HG03175 (cell line): ENCODE measurements around the gene RHOC.
"Not testable (repeated sequence)": the region's sequence is repeated elsewhere in the genome, so short reads cannot be mapped to it uniquely, and the experiment has no call there.

ENCODE experiments used
- ATAC-seq: cut with Tn5 transposase; IDR thresholded peaks from one replicate; pipeline ENCODE4 v1.9.1; 2021; ENCODE audit warnings: mild to moderate bottlenecking, moderate library complexity; ENCODE audit not compliant: unreplicated experiment

RHOC gene

DNA sequence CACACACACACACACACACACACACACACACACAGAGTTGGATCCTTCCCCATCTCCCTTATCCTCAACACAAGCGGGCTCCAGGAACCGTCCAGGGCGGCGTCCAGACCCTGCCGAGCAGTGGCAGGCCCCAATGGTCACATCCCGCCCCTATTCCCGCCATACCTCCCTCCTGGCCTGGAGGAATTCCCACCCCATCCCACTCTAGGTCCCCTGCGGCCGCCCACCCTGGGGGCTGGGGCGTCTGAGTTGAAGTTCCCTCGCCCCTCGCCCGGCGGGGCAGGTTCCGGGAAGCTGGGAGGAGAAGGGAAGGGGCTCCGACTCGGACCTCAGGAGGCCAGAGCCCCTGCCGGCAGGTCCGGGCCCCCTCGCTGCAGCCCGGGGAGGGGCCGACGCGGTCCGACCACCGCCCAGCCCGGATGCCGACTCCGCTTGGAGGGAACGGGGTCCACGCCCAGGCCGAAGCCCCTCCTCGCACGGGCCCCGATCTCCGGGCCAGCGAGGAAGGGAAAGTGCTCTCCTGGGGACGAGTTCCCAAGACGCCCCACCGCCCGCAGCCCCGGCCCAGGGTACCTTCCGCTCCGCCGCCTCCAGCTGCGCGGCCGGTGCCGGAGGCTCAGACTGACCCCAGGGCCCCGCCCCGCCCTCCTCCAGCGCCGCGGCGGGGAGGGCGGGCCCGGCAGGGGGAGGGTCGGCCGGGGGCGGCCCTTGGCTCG, at the start of gene RHOC:
Gene RHOC (minus strand): TSS at position 623 of the 716 bp plus-strand sequence. CDS start 3,328 bp downstream, outside the sequence.
- peak; percentile 60 for ATAC-seq

DNA sequence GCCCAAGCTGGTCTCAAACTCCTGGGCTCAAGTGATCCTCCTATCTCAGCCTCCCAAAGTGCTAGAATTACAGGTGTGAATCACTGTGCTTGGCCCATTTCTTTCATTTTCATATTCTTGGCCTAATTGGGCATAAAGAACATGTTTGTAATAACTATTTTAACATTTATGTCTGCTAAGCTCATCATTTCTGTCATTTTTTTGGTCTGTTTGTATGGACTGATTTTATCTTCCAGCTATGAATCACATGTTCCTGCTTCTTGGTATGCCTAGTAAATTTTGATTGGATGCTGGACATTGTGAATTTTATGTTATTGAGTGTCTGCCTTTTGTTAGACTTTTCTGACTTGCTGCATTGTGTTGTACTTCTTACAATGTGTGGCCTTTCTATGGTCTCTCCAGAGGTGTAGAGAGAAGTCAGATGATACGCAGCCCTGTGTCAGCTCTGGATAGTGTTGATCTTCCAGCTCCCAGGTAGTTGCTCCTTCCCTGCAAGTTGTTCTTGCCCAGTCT, 47.2 kb upstream of the RHOC start:
- ATAC-seq = no peak

DNA sequence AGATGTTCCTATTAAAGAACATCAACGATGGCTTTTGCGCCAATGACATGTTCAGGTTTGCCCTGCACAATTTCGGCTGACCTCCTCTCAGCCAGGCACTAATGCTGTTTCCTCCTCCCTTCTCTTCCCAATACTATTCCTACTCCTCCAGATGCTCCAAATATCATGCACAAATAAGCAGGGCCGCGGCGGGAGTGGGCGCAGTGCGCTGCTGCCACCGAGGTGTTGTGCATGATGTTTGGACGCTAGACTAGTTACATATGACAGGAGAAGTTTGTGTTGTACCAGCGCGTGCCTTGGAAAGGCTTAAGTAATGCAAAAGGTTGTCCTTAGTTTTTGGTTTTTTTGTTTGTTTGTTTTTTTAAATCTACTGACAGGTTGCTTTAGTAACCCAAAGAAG, 41.5 kb upstream of the RHOC start:
- ATAC-seq = no peak

DNA sequence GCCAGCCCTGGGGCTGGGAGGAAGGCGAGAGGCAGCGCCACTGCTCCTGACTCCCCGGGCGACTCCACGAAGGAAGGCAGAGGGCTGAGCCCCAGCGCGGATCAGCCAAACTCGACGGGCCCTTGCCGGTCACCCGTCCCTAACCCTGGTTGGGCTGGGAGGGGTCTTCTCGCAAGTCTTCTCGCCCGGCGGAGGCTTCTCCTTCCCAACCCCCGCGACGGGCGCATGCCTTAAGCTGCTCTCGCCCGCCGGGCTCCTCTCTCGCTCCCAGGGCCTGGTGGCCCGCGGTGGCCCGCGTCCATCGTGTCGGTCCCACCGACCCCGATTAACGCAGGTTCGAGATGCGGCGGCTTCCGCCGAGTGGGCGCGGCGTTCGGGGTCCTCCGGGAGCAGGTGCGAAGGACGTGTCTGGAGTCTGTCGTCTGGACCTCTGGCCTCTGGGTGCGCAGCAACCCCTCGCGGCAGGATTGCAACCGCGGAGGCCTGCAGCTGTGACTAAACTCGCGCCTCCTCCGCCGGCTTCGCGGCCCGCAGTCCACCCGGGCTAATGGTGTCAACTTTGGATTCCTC, 37.2 kb upstream of the RHOC start:
- ATAC-seq = no peak

DNA sequence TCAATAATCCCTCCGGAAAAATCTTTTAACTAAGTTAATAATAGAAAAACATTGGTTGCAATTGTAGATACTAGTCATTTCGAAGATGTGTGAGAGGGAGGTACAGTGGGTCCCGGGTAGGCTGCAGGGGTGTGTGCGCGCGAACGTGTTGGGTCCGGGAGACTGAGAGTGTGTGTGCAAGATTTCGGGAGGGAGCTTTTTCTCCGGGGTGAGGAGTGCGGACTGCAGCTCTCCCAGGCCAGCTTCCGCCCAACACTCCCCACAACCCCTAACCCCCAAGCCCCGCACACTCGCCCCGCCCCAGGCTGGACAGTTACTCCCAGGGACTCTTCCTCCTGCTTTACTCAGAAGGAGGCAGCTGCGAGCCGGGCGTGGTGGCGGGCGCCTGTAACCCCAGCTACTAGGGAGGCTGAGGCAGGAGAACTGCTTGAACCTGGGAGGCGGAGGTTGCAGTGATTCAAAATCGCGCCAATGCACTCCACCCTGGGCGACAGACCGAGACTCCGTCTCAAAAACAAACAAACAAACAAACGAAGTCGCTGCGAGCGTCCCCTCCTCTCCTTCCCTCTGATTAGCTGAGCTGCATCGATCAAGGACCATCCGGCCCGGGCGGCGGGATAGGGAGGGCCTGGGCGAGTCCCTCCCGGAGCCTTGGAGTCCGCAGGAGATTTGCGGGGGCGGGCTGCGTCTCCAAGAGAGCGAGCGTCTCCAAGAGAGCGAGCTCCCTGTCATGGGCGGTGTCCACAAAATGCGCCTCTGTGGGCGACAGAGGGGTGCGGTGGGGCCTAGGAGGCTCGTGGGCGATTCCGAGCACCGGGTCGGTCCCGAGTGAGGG, 36.5 kb upstream of the RHOC start:
- no peak for ATAC-seq

DNA sequence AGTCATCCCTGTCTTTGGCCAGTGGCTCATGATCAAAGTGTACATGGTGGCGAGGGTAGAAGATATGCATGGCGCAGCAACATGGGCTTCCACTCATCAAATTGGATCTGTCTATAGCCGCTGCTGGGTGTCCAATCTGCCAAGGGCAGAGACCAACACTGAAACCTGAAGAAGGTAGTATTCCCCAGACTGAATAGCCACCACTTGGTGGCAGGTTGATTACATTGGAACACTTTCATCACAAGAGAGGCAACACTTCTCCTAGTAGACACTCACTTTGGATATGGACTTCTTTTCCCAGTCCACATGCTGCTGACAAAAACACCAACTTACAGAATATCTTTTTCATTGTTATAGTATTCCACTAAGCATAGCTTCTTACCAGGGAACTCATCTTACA, 30.6 kb upstream of the RHOC start:
- ATAC-seq = no peak

DNA sequence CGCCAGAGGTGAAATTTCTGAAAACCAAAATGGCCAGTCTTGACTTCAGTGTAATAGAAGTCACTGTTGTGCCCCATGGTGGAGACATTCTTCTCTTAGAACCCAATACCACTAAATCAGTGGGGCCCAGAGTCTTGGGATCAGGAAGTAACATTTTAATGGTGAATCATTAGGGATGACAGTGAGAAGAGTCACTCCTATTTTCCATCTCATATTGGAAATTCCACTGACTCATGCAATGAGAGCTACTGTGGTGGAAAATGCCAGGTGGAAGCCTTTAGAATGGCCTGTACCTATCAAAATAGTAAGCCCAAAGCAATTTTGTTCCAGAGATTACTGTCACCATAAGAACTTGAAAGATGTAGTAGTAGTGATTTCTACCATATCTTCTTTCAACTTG, 28.8 kb upstream of the RHOC start:
- ATAC-seq = no peak

DNA sequence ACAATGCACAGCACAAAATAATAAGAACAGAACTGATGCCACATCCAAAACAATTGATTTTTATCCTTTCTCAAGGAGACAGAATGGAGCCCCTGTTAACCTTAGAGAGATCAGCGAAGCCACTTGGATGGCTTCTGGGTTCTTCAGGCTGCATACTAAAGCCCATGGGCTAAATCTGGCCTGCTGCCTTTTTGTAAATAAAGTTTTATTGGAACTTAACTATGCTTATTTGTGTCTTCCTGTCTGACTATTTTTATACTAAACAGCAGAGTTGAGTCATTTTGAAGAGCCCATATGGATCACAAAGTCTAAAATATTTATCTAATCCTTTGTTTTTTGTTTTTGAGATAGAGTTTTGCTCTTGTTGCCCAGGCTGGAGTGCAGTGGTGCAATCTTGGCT, 24.5 kb upstream of the RHOC start:
- ATAC-seq = no peak

DNA sequence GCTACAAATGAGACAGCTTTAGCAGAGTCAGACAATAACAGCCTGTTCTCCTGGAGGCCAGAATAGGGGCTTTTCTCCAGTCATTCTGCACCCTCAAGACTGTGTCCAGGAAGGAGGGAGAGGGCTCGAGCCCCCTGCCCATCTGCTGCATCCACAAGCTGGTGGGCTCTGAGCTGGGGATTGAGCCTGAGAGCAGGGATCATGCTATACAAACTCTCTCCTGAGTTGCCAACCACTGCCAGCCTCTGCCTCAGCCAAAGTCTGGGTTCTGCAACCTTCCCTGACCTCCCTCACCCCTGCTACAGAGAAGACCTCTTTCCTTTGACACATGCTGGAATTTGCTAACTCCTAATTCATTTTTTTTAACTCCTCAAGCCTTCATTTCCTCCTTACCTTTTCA, 23.0 kb upstream of the RHOC start:
- no peak for ATAC-seq

DNA sequence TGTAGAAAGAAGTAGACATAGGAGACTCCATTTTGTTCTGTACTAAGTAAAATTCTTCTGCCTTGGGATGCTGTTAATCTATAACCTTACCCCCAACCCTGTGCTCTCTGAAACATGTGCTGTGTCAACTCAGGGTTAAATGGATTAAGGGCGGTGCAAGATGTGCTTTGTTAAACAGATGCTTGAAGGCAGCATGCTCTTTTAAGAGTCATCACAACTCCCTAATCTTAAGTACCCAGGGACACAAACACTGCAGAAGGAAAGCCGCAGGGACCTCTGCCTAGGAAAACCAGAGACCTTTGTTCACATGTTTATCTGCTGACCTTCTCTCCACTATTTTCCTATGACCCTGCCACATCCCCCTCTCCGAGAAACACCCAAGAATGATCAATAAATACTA, 22.1 kb upstream of the RHOC start:
- ATAC-seq = not testable (repeated sequence)

DNA sequence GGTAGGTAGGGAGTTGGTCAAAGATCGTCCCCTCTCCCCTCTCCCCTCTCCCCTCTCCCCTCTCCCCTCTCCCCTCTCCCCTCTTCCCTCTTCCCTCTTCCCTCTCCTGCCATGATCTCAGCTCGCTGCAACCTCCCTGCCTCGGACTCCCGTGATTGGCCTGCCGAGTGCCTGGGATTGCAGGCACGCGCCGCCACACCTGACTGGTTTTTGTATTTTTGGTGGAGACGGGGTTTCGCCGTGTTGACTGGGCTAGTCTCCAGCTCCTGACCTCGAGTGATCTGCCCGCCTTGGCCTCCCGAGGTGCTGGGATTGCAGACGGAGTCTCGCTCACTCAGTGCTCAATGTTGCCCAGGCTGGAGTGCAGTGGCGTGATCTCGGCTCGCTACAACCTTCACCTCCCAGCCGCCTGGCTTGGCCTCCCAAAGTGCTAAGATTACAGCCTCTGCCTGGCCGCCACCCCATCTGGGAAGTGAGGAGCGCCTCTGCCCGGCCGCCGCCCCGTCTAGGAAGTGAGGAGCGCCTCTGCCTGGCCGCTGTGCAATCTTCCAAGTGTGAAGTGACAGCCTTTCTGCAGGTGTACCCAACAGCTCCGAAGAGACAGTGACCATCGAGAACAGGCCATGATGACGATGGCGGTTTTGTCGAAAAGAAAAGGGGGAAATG, 21.5 kb upstream of the RHOC start:
- not testable (repeated sequence) for ATAC-seq

DNA sequence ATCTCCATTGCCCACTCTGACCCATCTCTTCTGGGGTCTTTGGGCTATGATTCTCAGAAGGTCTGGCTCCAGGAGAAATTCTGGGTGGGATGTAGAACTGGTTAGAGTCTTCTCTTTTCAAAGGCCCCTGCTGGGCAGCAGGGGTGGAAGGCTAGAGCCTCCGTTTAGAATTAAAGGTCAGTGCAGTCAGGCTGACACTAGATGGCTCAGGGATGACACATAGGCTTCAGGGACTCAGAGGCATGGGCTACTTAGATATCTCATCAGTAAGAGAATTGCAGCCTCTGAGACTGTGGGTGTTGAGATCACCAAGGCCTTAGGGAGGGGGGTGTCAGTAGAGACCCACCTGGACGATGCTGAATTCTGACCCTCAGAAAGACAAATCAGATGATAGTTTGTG, 20.8 kb upstream of the RHOC start:
- ATAC-seq = no peak

DNA sequence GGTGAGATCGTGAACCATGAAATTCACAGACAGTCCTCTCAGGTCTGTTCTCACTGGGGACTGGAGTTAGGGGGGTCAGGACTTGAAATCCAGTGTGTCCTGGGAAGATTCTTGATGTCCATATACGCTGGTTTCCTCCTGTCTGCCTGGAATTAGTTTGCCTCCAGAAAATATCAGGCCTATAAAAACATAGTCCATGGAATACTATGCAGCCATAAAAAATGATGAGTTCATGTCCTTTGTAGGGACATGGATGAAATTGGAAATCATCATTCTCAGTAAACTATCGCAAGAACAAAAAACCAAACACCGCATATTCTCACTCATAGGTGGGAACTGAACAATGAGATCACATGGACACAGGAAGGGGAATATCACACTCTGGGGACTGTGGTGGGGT, 17.3 kb upstream of the RHOC start:
- ATAC-seq = not testable (repeated sequence)

DNA sequence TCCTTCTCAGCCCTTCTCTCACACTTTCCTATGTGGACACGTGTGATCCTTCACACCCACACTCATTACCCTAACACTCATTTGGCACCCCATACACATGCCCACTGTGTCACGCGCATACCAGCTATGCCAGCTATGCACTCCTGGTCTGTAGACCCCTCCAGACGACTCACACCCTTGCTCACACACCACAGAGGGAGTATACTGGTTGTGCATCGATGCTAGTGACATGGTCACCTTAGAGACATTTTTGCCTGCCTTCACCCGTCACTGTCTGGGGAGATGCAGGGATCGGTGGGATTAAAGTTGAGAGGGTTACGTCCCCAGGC, 16.5 kb upstream of the RHOC start:
- no peak for ATAC-seq

DNA sequence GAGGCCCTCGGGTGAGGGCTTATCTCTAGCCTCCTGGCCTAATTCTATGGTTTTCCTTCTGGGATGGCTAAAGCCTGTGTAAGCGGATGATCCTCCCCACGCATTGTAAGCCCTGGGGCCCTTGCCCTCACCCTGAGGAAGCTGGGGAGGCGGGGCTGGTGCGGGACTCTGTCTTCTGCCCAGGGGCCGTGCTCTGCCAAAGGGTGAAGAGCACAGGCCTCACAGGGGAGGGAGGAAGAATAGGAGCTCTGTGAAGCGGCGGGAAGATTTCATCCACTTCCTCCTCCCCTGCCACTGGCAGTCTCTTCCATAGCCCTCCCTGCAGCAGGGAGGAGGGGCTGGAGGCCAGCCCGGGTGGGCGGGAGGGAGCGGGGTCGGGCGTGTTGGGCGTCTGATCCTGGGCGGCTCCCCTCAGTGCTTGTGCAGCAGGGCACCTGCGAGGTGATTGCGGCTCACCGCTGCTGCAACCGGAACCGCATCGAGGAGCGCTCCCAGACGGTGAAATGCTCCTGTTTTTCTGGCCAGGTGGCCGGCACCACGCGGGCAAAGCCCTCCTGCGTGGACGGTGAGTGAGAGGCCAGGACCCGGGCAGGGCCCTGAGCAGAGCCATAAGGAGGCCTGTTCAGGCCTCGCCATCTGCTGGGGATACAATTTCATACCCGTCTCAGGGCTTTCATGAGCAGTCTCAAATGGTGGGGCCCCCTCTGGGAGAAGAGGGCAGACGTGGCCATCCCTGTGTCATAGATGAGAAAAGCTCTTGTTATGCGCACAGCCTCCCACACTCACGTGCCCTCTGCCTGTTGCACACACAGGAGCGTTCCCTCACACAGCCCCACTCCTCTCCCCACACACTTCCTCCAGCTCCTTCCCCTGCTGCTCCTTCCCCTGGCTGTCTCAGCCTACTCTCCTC, 15.9 kb upstream of the RHOC start:
- ATAC-seq = no peak

DNA sequence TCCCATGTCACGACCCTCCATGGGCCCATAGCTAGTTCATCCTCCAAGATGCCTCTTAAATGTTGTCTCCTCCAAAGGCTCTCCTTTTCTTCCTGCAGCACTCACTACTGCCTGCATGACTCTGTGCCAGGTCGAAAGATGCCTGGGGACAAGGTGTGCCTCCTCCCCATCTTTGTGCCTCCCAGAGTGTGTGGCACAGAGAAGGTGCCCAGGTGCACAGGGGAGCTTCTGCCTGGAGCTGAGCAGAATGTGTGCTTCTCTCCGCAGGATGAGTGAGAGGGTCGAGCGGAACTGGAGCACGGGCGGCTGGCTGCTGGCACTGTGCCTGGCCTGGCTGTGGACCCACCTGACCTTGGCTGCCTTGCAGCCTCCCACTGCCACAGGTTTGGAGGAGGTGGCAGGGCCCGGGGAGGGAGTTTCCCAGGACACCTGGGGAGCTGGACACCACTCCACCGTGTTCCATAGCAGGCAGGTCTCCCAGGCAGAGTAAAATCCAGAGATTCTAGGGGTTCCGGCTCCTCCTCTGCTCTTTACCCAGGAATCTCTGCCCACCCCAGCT, 15.1 kb upstream of the RHOC start:
- ATAC-seq = no peak

DNA sequence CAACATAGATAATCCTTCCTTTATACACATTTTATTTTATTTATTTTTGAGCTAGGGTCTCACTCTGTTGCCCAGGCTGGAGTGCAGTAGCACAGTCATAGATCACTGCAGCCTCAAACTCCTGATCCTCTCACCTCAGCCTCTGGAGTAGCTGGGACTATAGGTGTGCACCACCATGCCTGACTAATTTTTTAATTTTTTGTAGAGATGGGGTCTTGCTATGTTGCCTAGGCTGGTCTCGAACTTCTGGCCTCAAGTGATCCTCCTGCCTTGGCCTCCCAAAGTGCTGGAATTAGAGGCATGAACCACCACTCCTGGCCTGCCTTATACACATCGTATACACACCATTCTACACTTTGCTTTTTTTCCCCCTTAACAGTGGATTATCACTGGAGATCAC, 14.4 kb upstream of the RHOC start:
- ATAC-seq = not testable (repeated sequence)

DNA sequence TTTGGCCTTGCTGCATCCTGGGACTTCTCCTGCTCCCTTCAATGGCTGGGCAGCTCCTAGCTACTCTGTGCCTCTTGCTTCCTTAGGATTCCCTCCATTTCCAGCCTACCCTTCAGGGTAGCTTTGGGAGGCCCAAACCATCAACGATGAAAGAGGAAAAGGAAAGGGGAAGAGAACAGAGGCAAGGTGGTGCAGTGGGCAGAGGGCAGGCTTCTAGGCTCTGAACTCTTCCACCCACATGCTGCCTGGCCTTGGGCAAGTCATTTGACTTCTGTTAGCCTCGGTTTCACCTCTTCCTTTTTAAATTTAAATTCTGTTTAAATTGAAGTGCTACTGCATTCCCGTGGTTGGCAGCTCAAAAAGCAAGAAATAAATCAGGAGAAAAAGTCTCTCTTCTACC, 13.9 kb upstream of the RHOC start:
- no peak for ATAC-seq

DNA sequence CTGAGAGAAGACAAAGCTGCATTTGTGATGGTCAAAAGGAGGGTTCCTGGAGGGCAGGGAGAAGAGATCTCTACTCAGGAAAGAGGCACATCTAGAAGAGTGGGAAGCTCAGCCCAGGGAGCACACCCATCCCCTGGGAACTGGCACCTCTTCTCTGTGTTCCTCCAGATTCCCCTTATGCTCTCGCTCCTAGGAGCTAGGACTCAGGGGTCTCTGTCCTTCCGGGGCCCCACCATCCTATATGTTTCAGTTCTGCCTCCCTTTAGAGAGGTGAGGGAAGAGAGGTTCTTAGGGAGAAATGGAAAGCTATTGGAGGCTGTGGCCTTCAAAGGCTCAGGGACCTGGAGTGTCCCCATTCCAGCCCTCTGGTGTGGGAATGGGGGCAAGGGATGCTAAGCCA, 12.8 kb upstream of the RHOC start:
- ATAC-seq = no peak
